ENCODE measurements around the gene CCDC154. TPM values are rescaled to one million over a fixed set of nuclear protein-coding genes. Genes with fewer than 3 reads are reported as not detected.

CCDC154 gene, protein sequence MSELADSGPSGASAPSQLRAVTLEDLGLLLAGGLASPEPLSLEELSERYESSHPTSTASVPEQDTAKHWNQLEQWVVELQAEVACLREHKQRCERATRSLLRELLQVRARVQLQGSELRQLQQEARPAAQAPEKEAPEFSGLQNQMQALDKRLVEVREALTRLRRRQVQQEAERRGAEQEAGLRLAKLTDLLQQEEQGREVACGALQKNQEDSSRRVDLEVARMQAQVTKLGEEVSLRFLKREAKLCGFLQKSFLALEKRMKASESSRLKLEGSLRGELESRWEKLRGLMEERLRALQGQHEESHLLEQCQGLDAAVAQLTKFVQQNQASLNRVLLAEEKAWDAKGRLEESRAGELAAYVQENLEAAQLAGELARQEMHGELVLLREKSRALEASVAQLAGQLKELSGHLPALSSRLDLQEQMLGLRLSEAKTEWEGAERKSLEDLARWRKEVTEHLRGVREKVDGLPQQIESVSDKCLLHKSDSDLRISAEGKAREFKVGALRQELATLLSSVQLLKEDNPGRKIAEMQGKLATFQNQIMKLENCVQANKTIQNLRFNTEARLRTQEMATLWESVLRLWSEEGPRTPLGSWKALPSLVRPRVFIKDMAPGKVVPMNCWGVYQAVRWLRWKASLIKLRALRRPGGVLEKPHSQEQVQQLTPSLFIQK
- total RNA-seq = 1 to 10 TPM in 1 of 2 donors, under 1 TPM in 1; 0.63 to 1.3 TPM
- 1 to 10 TPM; 1.5 to 4.5 TPM for polyA plus RNA-seq
- long read RNA-seq, donor 1 = 0 reads
- long read RNA-seq, donor 2 = 0 reads
- long read RNA-seq, donor 3 = 0 reads
- long read RNA-seq, donor 4, partial matches to known transcripts = 17 of 17 reads
- long read RNA-seq, donor 4, other reads (novel, unspliced or antisense) = 0 of 17 reads
- long read RNA-seq, donor 5 = 0 reads

DNA sequence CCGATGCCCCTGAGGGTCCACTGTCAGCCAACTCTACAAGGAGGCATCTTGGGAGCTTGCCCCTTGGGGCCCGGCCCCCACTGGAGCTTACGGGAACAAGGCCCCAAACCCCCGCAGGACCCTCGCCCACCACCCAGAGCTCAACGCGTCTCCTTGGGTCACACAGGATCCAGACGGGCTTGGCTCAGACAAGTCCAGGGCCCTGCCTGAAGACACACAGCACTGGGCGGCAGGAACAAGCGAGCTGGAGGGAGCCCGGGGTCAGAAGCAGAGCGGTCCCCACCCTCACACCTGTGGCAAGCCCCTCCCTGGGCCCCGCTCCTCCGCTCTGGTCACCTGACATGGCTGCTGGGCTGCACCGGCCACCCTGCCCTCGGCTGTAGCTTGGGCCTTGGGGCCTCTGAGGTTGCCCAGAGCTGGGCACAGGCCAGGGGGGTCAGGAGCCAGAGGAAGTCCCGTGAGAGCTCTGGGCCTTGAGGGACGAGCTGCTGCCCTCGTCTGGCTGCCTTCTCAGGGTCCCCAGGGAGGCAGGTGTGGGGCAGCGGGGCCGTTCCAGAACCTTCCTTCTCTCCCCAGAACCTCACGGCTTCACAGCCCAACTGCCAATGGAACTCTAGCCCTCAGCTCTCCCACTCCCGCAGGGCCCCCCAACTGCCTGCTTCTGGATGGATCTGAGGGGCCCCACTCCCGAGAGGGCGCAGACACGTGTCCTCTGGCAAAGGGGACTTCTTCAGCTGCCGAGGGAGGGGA, at the start of gene CCDC154:
CCDC154 (minus strand) TSS at position 577 of the 750 bp plus-strand sequence; CDS start at position 343, 234 bp downstream.
- no peak for ATAC-seq (ENCODE audit: insufficient read depth, low FRiP score)

DNA sequence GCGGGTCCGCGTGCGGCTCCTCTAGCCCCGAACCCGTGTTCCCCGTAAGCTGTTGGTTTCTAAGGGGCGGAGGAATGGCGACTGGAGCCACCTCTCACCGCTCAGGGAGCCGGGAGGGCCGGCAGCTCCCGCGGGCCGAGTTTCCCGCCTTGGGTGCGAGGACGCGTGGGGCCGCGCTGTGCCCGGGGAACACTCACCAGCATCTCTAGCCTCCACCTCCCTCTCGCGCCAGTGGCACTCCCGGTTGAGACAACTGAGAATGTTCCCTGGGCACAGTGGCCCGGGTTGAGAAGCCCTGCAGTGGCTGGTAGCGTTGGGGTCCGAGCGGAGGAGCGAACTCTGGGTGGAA, 49.4 kb upstream of the CCDC154 start:
- peak overlapping the region; percentile 78 for H3K4me3 ChIP-seq
- peak overlapping the region in 1 of 2 donors; percentile 63 for H3K9ac ChIP-seq (ENCODE audit: insufficient read depth in 1 of 2, low read length in 2 of 2)
- H3K27ac ChIP-seq (ENCODE audit: low read depth in 1 of 2, low read length in 1 of 2) = peak overlapping the region; percentile 30 to 96
- WGBS, 2 donors = 1% methylated on average over 26 to 30 of the region's 30 CpGs
- no peaks in the 10 kb centered on the region for H3K9me3 ChIP-seq (ENCODE audit: control insufficient read depth in 4 of 4, insufficient read depth in 3 of 4, low read length in 3 of 4)
- no peak for DNase-seq
- TF ChIP-seq, protein P1, sequence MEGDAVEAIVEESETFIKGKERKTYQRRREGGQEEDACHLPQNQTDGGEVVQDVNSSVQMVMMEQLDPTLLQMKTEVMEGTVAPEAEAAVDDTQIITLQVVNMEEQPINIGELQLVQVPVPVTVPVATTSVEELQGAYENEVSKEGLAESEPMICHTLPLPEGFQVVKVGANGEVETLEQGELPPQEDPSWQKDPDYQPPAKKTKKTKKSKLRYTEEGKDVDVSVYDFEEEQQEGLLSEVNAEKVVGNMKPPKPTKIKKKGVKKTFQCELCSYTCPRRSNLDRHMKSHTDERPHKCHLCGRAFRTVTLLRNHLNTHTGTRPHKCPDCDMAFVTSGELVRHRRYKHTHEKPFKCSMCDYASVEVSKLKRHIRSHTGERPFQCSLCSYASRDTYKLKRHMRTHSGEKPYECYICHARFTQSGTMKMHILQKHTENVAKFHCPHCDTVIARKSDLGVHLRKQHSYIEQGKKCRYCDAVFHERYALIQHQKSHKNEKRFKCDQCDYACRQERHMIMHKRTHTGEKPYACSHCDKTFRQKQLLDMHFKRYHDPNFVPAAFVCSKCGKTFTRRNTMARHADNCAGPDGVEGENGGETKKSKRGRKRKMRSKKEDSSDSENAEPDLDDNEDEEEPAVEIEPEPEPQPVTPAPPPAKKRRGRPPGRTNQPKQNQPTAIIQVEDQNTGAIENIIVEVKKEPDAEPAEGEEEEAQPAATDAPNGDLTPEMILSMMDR (IDR thresholded peaks at IDR 0.05; ENCODE audit: control extremely low read depth, extremely low read depth) = no peak
- no peaks in the 10 kb centered on the region for H3K27me3 ChIP-seq (ENCODE audit: control insufficient read depth in 3 of 3, insufficient read depth in 3 of 3, low read length in 2 of 3)
- H3K4me1 ChIP-seq (ENCODE audit: control insufficient read depth in 5 of 5, insufficient read depth in 5 of 5, low read length in 5 of 5) = peaks cover 0 to 18% (median 5%) of the 10 kb centered on the region in 5 donors
- H3K36me3 ChIP-seq (ENCODE audit: control insufficient read depth in 4 of 4, insufficient read depth in 4 of 4, low read length in 4 of 4) = peaks cover 0 to 28% (median 16%) of the 10 kb centered on the region in 4 donors
- no peak for ATAC-seq (ENCODE audit: insufficient read depth, low FRiP score)

More for the DNA sequence above, at the start of gene CCDC154:
- peak in 1 of 3 donors; percentile 11 for DNase-seq
- no peak within 1 kb of the TSS for H3K9ac ChIP-seq (ENCODE audit: insufficient read depth in 1 of 2, low read length in 2 of 2)
- no peaks in the 10 kb centered on the region for H3K4me1 ChIP-seq (ENCODE audit: control insufficient read depth in 5 of 5, insufficient read depth in 5 of 5, low read length in 5 of 5)
- TF ChIP-seq, protein P1 (IDR thresholded peaks at IDR 0.05; ENCODE audit: control extremely low read depth, extremely low read depth) = no peak
- H3K9me3 ChIP-seq (ENCODE audit: control insufficient read depth in 4 of 4, insufficient read depth in 3 of 4, low read length in 3 of 4) = no peaks in the 10 kb centered on the region
- no peak within 1 kb of the TSS for H3K27ac ChIP-seq (ENCODE audit: low read depth in 1 of 2, low read length in 1 of 2)
- 75 to 77% methylated on average over 27 of the region's 27 CpGs for WGBS, 2 donors
- H3K4me3 ChIP-seq = no peak within 1 kb of the TSS
- no peaks in the 10 kb centered on the region for H3K27me3 ChIP-seq (ENCODE audit: control insufficient read depth in 3 of 3, insufficient read depth in 3 of 3, low read length in 2 of 3)
- H3K36me3 ChIP-seq (ENCODE audit: control insufficient read depth in 4 of 4, insufficient read depth in 4 of 4, low read length in 4 of 4) = peaks cover 0 to 42% (median 4%) of the 10 kb centered on the region in 4 donors

DNA sequence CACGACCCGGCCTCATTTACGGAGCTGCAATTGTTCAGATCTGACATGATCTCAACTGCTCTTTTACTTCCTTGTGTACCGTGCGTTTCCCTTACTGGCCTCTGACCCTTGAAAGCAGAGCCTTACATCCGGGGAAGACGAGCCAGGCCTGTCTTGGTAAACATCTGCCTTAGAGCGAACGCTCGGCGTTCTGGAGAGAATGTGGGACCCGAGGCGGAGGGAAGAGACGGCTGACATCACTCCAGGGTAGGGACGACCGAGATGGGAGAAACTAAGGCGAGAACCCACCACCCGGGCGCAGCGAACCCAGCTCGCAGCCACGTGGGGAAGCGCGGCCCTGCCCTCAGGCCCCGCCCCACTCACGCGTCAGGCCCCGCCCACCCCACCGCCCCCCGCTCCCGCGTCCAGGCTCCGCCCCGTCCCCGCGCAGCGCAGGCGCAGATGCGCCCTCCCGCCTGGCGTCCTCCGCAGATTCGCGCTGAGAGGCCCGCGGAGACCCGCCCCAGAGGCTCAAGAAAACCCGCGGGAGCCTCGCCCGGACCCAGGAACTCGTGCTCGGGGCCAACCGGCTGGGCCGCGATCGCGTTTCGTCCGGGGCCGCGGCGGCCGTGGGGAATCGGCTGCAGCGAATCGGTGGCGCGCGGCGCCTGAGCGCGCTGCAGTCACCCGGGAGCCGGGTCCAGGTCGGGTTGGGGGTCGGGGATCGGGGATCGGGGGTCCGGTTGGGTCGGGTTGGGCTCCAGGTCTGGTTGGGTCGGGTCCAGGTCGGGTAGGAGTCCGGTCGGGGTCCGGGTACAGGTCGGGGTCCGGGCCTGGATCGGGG, 48.8 kb upstream of the CCDC154 start, which contains the start of gene TELO2:
TELO2 (plus strand) TSS at position 438 of the 823 bp plus-strand sequence. CDS start 922 bp downstream, outside the sequence.
- peak within 1 kb of the TSS; percentile 91 to 96 for H3K27ac ChIP-seq (ENCODE audit: low read depth in 1 of 2, low read length in 1 of 2)
- peak within 1 kb of the TSS; percentile 78 for H3K4me3 ChIP-seq
- H3K27me3 ChIP-seq (ENCODE audit: control insufficient read depth in 3 of 3, insufficient read depth in 3 of 3, low read length in 2 of 3) = no peaks in the 10 kb centered on the region
- H3K4me1 ChIP-seq (ENCODE audit: control insufficient read depth in 5 of 5, insufficient read depth in 5 of 5, low read length in 5 of 5) = peaks cover 0 to 18% (median 5%) of the 10 kb centered on the region in 5 donors
- H3K36me3 ChIP-seq (ENCODE audit: control insufficient read depth in 4 of 4, insufficient read depth in 4 of 4, low read length in 4 of 4) = peaks cover 0 to 28% (median 16%) of the 10 kb centered on the region in 4 donors
- TF ChIP-seq, protein P1 (IDR thresholded peaks at IDR 0.05; ENCODE audit: control extremely low read depth, extremely low read depth) = no peak
- H3K9me3 ChIP-seq (ENCODE audit: control insufficient read depth in 4 of 4, insufficient read depth in 3 of 4, low read length in 3 of 4) = no peaks in the 10 kb centered on the region
- peak within 1 kb of the TSS; percentile 61 to 63 for H3K9ac ChIP-seq (ENCODE audit: insufficient read depth in 1 of 2, low read length in 2 of 2)
- WGBS, 2 donors = 0 to 1% methylated on average over 75 to 89 of the region's 89 CpGs
- peak; percentile 89 for ATAC-seq (ENCODE audit: insufficient read depth, low FRiP score)
- DNase-seq = peak; percentile 83 to 89 (median 88)

All from lung (tissue), 16 donors.